ENCODE measurements around the gene TMEM41B.
A peak's percentile ranks its signal among the peaks of the same experiment; 100 is the strongest.

The TMEM41B gene

DNA sequence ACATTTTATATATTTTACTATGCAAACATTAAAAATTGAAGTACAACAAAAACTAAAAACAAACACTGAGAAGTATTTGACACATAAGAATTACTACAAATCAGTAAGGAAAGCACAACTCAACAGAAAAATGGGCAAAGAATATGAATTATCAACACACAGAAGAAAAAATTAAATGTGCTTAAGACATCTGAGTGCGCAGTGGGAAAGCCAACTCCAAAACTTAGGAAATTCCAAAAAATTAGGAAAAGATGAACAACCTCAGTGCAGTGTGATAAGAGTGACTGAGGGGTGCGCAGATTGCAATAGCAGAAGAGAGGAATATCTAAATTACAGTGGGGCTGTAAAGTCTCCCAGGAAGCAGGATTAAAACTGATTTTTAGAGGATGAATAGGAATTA, 1.9 kb upstream of the TMEM41B start:
- TF ChIP-seq, protein P1, sequence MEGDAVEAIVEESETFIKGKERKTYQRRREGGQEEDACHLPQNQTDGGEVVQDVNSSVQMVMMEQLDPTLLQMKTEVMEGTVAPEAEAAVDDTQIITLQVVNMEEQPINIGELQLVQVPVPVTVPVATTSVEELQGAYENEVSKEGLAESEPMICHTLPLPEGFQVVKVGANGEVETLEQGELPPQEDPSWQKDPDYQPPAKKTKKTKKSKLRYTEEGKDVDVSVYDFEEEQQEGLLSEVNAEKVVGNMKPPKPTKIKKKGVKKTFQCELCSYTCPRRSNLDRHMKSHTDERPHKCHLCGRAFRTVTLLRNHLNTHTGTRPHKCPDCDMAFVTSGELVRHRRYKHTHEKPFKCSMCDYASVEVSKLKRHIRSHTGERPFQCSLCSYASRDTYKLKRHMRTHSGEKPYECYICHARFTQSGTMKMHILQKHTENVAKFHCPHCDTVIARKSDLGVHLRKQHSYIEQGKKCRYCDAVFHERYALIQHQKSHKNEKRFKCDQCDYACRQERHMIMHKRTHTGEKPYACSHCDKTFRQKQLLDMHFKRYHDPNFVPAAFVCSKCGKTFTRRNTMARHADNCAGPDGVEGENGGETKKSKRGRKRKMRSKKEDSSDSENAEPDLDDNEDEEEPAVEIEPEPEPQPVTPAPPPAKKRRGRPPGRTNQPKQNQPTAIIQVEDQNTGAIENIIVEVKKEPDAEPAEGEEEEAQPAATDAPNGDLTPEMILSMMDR (IDR thresholded peaks at IDR 0.05; ENCODE audit: low read depth, low read length): no peak
- no peak overlapping the region for H3K4me3 ChIP-seq (ENCODE audit: low read depth, low read length)
- in situ Hi-C loops (cut with HindIII; ENCODE audit: low sequenced_read_pairs): no loop called here
- no peak for DNase-seq (ENCODE audit: low read depth, low spot score)

DNA sequence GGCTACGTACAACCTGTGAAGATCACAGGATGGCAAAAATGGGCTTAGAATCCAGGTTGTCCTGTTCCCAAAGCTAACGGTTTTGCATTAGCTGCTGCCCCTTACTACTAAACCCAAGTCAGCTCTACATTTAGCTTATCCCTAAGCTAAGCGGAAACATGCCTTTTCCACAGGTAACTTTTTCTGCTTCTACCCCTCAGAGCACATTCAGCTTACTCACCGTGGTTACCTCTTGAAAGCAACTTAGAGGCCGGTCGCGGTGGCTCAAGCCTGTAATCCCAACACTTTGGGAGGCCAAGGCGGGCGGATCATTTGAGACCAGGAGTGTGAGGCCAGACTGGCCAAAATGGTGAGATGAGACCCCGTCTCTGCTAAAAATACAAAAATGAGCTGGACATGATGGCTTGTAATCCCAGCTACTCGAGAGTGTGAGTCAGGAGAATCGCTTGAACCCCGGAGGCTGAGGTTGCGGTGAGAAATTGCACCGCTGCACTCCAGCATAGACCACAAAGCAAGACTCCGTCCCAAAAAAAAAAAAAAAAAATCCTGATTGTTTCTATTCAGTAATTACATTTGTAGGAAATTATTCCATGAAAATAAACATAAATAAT, 790 bp upstream of the TMEM41B start:
- TF ChIP-seq, protein P1 (IDR thresholded peaks at IDR 0.05; ENCODE audit: low read depth, low read length): no peak
- peak overlapping the region; percentile 85 for H3K4me3 ChIP-seq (ENCODE audit: low read depth, low read length)
- DNase-seq (ENCODE audit: low read depth, low spot score): peak; percentile 22
- in situ Hi-C loops (cut with HindIII; ENCODE audit: low sequenced_read_pairs): no loop called here

DNA sequence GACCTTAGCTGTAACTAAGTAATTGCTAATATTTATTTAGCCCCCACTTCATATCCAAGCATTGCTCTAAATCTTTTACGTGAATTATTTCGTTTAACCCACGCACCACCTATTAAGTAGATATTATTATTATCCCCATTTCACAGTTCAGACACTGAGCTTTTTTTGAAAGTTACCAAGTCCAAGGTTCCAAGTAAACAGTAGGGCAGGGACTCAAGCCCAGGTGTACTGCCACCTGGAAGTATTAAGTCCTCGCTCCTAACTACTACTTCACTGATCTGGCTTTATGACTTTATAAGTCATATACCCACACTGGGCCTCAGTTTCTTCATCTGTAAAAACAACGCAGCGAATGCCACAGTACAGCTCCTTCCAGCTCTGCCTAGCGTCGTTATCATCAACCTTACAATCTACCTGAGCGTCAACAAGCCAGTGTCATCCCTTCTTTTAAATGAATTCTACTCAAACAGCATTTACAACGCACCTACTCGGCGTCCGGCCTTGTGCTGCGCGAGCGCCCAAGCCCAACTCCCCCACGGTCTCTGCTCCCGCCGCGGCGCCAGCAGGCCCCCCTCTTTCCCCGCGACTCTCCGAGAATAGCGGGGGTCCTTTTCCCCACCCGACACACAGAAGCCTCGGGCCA, 624 bp downstream of the TMEM41B start:
- in situ Hi-C loops (cut with HindIII; ENCODE audit: low sequenced_read_pairs): no loop called here
- TF ChIP-seq, protein P1 (IDR thresholded peaks at IDR 0.05; ENCODE audit: low read depth, low read length): no peak
- peak overlapping the region; percentile 85 for H3K4me3 ChIP-seq (ENCODE audit: low read depth, low read length)
- peak; percentile 18 for DNase-seq (ENCODE audit: low read depth, low spot score)

DNA sequence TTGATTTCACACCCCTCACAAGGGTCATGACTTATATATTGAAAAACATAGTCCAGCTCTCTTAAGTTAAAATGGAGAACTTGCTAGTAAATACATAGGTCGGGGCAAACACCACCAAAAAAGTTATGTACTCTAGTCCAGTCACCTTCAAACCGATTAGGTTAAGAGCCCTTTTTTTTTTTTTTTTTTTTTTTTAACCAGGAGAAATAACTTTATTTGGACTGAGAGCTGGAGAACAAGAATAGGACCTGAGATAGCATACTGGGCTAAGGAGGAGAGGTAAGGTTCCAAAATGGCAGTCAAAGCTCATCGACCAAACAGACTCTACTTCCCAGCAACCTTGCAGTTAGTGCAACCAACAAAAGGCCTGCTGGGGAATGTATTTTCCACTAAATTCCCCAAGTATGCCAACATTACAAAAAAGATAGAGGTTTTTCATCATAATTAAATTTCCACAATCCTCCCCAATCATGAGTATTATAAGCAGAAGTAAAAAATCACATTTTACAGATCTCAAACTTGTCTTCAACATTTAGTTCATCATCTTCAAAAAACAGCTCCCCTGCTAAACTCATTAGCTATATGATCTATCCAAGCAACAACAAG, 3.8 kb downstream of the TMEM41B start:
- in situ Hi-C loops (cut with HindIII; ENCODE audit: low sequenced_read_pairs): no loop called here
- no peak overlapping the region for H3K4me3 ChIP-seq (ENCODE audit: low read depth, low read length)
- no peak for DNase-seq (ENCODE audit: low read depth, low spot score)
- TF ChIP-seq, protein P1 (IDR thresholded peaks at IDR 0.05; ENCODE audit: low read depth, low read length): no peak

DNA sequence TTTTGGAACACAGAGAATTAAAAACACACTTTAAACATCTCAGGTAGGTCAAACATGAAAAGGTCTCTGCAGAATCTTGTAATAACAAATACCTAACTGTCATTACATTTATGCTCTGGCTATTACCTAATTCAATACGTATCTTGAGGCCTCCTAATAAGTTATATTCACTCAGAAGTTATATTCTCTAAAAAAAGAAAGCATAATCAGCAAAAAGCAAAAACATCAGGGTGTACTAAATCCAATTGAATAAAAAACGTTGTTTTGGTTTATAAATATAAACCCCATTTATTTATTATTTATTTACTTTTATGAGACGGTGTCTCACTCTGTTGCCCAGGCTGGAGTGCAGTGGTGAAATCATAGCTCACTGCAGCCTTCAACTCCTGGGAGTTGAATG, 10.2 kb downstream of the TMEM41B start:
- DNase-seq (ENCODE audit: low read depth, low spot score): no peak
- no peak overlapping the region for H3K4me3 ChIP-seq (ENCODE audit: low read depth, low read length)
- TF ChIP-seq, protein P1 (IDR thresholded peaks at IDR 0.05; ENCODE audit: low read depth, low read length): no peak
- in situ Hi-C loops (cut with HindIII; ENCODE audit: low sequenced_read_pairs): no loop called here

DNA sequence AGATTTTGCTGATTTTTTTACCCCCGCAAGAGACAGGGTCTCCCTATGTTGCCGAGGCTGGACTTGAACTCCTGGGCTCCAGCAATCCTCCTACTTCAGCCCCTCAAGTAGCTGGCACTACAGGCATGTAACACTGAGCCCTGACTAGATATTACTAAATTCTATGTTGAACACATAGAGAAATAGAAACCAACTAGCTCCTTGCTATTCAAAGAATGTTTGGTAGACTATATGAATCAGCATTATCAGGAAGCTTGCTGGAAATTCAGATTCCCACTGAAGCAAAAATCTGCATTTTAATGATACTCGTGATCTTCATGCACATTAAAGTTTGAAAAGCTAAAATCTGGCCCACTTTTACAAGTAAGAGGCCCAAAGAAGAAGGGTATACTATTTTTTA, 11.9 kb downstream of the TMEM41B start:
- in situ Hi-C loops (cut with HindIII; ENCODE audit: low sequenced_read_pairs): no loop called here
- TF ChIP-seq, protein P1 (IDR thresholded peaks at IDR 0.05; ENCODE audit: low read depth, low read length): no peak
- DNase-seq (ENCODE audit: low read depth, low spot score): no peak
- H3K4me3 ChIP-seq (ENCODE audit: low read depth, low read length): no peak overlapping the region

Data from astrocyte of the spinal cord (primary cell).